Activated T-helper 17 cell treated with anti-CD3 and anti-CD28 coated beads, Interleukin-2, amount 50 U/mL, for 72 hours (primary cell): ENCODE data around the gene SCMH1. TPM values are rescaled to one million over a fixed set of nuclear protein-coding genes. Genes with fewer than 3 reads are reported as not detected.
A peak's percentile ranks its signal among the peaks of the same experiment; 100 is the strongest.

Experiments used
- ATAC-seq: fragments of 150-1000 bp; cut with Tn5 transposase; replicated peaks from 2 replicates; pipeline ENCODE4 v1.10.0; 2021; ENCODE audit warnings: mild to moderate bottlenecking, moderate library complexity
- H3K27ac Mint-ChIP-seq: one replicate; pipeline ENCODE4 v1.8.0; 2022; ENCODE audit warnings: mixed read lengths
- H3K27me3 Mint-ChIP-seq: one replicate; pipeline ENCODE4 v1.8.0; 2022; ENCODE audit warnings: mixed read lengths
- H3K36me3 Mint-ChIP-seq: one replicate; pipeline ENCODE4 v1.8.0; 2022; ENCODE audit warnings: low read depth, mild to moderate bottlenecking, mixed read lengths
- H3K4me1 Mint-ChIP-seq: one replicate; pipeline ENCODE4 v1.8.0; 2022; ENCODE audit warnings: mixed read lengths
- H3K4me3 Mint-ChIP-seq: one replicate; pipeline ENCODE4 v1.8.0; 2022; ENCODE audit warnings: mild to moderate bottlenecking, mixed read lengths
- H3K9me3 Mint-ChIP-seq: one replicate; pipeline ENCODE4 v1.8.0; 2022; ENCODE audit warnings: mixed read lengths
- total RNA-seq, 2 donors: library from RNA; stranded (reverse); gene quantifications; one replicate each; pipeline ENCODE4 v1.2.3, GENCODE V29; 2022

The SCMH1 gene
- 10 to 100 TPM; 23.2 to 27.5 TPM for total RNA-seq

DNA sequence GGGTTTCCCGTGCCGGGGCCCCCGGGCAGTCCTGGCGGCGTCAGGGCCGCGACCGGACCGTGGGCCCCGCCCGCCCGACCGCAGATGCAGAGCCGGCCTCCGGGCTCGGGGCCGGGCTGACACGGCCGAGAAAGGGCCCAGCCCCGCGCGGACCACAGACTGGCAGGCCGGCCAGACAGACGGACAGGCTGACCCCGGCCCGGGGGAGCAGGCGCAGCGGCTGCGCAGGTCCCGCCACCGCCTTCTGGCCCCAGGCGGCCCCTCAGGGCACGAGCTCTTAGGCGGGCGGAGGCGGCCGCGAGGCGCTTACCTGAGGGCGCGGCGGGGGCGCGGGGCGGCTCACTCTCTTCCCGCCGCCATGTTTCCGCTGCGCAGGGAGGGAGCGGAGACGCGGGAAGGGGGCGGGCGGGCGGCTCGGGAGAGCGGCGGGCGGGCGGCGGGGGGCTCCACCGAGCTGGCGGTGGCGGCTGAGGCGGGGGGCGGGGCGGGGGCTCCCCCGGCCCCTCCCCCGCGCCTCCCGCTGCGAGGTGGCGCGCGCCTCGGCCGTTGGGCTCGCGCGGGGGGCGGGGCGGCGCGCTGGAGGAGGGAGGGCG, at the start of gene SCMH1:
SCMH1 (minus strand) TSS at position 558 of the 593 bp plus-strand sequence. CDS start 56,173 bp downstream, outside the sequence.
- H3K9me3 Mint-ChIP-seq: no peaks in the 10 kb centered on the region
- ATAC-seq: peak; percentile 52
- H3K4me1 Mint-ChIP-seq: peaks cover 5% of the 10 kb centered on the region
- peak within 1 kb of the TSS; percentile 87 for H3K27ac Mint-ChIP-seq
- H3K4me3 Mint-ChIP-seq: peak within 1 kb of the TSS; percentile 79
- no peaks in the 10 kb centered on the region for H3K36me3 Mint-ChIP-seq
- no peaks in the 10 kb centered on the region for H3K27me3 Mint-ChIP-seq

DNA sequence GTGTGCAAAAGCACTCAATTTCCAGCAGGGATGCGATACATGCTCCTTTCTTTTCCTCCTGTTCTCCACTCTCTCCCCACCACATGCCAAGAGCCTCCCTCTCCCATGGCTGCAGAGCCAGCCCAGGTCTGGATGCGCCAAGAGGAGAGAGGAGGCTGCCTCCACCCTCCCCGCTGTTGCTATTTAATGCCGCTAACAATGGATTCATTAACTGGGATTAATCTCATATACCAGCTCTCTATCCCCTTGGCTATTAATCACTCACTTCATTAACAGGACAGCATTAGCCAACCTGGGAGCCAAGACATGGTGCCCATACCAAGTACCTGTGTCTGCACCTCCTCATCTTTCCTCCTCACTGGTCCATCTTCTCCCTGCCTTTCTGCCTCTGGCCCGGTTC, 49.1 kb upstream of the SCMH1 start:
- Mint-ChIP-seq H3K4me1 (no peaks in the 10 kb centered on the region), H3K9me3 (no peaks in the 10 kb centered on the region), H3K36me3 (no peaks in the 10 kb centered on the region), H3K27ac (no peak overlapping the region), H3K27me3 (peaks cover 30% of the 10 kb centered on the region), H3K4me3 (no peak overlapping the region)
- no peak for ATAC-seq

GRCh38 chr1:41289196-41289595, 47.1 kb upstream of the SCMH1 start:
- Mint-ChIP-seq H3K4me3 (no peak overlapping the region), H3K4me1 (no peaks in the 10 kb centered on the region), H3K9me3 (no peaks in the 10 kb centered on the region), H3K27me3 (peaks cover 34% of the 10 kb centered on the region), H3K36me3 (no peaks in the 10 kb centered on the region), H3K27ac (no peak overlapping the region)
- ATAC-seq: no peak

DNA sequence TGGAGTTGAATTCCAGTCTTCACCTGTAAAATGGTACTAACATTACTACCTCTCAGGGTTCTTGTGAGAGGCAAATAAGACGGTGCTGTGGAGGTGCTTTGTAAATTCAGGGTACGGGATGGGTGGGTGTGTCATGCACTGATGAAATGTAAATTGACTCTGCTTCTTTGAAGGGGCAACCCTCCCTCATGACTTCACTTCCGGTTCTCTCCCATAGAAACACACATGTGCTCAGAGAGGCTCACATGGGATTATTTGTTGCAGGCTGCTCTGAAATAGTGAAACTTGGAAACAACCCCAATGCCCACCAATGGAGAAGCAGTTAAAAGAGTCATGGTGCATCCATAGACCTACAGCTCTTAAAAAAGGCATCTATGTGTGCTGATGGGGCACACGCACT, 44.9 kb upstream of the SCMH1 start:
- H3K27me3 Mint-ChIP-seq: peaks cover 40% of the 10 kb centered on the region
- H3K4me3 Mint-ChIP-seq: no peak overlapping the region
- no peak for ATAC-seq
- H3K9me3 Mint-ChIP-seq: no peaks in the 10 kb centered on the region
- no peaks in the 10 kb centered on the region for H3K36me3 Mint-ChIP-seq
- H3K4me1 Mint-ChIP-seq: no peaks in the 10 kb centered on the region
- H3K27ac Mint-ChIP-seq: no peak overlapping the region

GRCh38 chr1:41286486-41286885, 44.4 kb upstream of the SCMH1 start:
- no peak for ATAC-seq

DNA sequence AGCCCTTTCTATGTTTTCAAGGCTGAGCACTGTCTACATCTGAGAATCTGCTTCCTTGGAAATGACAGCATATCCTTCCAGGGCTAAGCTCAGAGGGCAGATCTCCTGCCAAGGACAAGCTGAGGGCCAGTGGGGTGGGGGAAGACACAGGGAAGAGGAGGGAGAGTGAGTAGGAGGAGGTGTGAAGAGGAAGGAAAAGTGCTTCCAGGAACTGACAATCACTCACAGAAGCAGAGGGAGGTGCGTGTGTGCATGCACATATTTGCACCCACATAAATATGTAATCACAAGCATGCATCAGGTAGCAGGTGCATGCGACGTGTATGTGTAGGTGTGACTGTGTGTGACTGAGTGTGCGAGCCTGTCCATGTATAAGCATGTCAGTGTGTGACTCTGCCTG, 43.7 kb upstream of the SCMH1 start:
- ATAC-seq: no peak
- Mint-ChIP-seq H3K9me3 (no peaks in the 10 kb centered on the region), H3K27me3 (peaks cover 38% of the 10 kb centered on the region), H3K4me3 (no peak overlapping the region), H3K36me3 (no peaks in the 10 kb centered on the region), H3K27ac (no peak overlapping the region), H3K4me1 (no peaks in the 10 kb centered on the region)

More at GRCh38 chr1:41286486-41286885, 44.4 kb upstream of the SCMH1 start:
- H3K4me3 Mint-ChIP-seq: no peak overlapping the region
- H3K36me3 Mint-ChIP-seq: no peaks in the 10 kb centered on the region
- H3K9me3 Mint-ChIP-seq: no peaks in the 10 kb centered on the region
- H3K4me1 Mint-ChIP-seq: no peaks in the 10 kb centered on the region
- peaks cover 38% of the 10 kb centered on the region for H3K27me3 Mint-ChIP-seq
- H3K27ac Mint-ChIP-seq: no peak overlapping the region

DNA sequence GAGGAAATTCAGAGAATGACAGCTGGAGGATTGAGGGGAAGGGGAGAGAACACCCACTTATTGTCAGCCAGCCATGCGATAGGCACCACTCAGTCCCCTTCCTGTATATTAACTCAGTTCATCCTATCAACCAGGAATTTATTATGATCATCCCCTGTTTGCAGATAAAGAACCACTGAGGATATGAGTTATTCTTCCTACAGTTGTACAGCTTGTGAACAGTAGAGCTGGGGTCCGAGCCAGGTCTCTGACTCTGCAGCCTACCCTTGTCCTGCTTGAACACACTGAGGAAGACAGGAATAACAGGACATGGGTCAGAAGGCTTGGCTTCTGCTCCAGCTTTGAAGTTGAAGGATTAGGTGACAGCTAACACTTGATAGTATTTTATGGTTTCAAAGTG, 42.0 kb upstream of the SCMH1 start:
- Mint-ChIP-seq H3K36me3 (no peaks in the 10 kb centered on the region), H3K9me3 (no peaks in the 10 kb centered on the region), H3K4me3 (no peak overlapping the region), H3K27ac (no peak overlapping the region), H3K27me3 (peaks cover 33% of the 10 kb centered on the region), H3K4me1 (no peaks in the 10 kb centered on the region)
- ATAC-seq: no peak

DNA sequence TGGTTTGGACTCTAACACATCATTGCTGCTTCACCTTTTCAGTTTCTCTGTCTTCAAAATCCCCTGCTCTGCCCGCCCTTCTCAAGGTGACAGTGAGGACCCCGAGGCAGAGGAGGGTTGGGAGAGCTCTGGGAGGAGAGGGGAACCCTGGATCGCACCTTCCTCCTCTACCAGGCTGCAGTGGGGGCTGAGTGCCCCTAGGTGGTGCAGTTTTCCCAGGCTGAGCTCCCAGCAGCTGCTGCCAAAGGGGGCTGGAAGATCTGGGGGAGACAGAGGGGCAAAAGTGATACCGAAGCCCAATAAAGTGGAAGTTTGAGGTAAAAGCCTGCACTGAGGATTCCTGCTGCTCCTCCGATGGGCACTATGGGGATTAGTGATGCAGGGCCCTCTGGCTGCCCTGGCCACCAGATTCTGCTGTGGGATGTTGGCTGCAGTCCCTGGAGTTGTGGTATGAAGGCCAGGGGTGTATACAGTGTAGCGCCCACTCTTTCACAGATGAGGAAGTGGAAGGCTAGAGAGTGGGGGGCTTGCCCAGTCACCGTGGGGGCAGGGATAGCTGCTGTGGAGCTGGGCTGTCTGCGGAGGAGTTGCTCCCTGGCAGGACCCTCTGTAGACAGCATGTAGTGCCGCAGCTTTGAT, 40.7 kb upstream of the SCMH1 start:
- Mint-ChIP-seq H3K4me3 (no peak overlapping the region), H3K27me3 (peaks cover 39% of the 10 kb centered on the region), H3K4me1 (no peaks in the 10 kb centered on the region), H3K9me3 (no peaks in the 10 kb centered on the region), H3K36me3 (no peaks in the 10 kb centered on the region), H3K27ac (no peak overlapping the region)
- ATAC-seq: no peak

DNA sequence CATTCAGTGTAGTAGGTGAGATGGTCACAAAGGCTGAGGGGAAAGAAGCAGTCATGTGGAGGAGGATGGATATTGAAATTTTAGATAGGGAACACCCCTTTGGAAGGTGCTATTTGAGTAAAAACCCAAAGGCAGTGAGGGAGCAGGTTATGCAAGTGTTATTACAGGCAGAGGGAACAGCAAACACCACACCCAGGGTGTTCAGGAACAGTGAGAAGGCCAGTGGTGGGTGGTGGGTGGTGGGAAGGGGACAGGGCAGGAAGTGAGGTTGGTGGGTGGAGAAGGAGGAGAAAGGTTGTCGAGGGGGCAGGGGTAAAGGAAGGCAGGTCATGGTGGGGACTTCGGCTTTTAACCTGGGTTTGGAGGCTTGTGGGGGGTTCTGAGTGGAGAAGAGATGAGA, 39.2 kb upstream of the SCMH1 start:
- H3K9me3 Mint-ChIP-seq: no peaks in the 10 kb centered on the region
- peaks cover 43% of the 10 kb centered on the region for H3K27me3 Mint-ChIP-seq
- no peak overlapping the region for H3K27ac Mint-ChIP-seq
- H3K36me3 Mint-ChIP-seq: no peaks in the 10 kb centered on the region
- H3K4me1 Mint-ChIP-seq: no peaks in the 10 kb centered on the region
- no peak for ATAC-seq
- no peak overlapping the region for H3K4me3 Mint-ChIP-seq

DNA sequence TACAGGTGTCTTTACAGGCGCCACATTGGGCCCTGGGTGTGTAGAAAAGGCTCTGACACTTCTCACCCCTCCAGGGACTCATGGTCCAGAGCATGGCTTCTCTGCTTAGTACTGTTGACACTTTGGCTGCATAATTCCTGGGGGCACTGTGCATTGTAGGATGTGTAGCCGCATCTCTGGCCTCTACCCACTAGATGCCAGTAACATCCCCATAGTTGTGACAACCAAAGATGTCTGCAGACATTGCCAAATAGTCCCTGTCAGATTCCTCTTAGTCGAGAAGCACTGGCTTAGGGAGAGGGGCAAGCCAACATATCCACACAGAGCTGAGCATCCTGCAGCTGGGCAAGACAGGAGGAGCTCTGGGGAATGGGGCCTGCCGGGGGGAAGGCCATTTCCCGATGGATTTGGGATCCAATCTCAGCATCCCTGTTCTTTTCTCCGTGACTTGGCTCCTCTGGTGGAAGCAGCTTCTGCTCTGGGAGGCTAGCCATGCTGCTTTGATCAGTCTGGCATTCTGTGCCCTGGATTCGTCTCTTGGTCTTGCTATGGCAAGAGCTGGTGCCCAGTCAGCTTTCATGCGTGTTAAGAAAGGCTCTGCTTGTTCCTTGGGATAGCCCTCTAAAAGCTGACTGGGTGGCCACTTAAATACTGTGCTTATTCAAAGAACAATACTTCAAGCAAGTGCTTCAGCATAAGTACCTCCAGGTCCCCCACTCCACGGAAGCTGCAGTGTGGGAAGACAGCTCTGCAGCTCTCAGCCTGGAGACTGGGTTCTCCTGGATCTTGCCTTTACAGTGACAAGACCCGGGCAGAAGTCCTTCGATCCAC, 38.3 kb upstream of the SCMH1 start:
- ATAC-seq: no peak
- no peaks in the 10 kb centered on the region for H3K9me3 Mint-ChIP-seq
- no peaks in the 10 kb centered on the region for H3K36me3 Mint-ChIP-seq
- peaks cover 38% of the 10 kb centered on the region for H3K27me3 Mint-ChIP-seq
- no peaks in the 10 kb centered on the region for H3K4me1 Mint-ChIP-seq
- no peak overlapping the region for H3K27ac Mint-ChIP-seq
- H3K4me3 Mint-ChIP-seq: no peak overlapping the region

GRCh38 chr1:41278076-41278475, 36.0 kb upstream of the SCMH1 start:
- Mint-ChIP-seq H3K27me3 (peaks cover 34% of the 10 kb centered on the region), H3K9me3 (no peaks in the 10 kb centered on the region), H3K4me3 (no peak overlapping the region), H3K27ac (no peak overlapping the region), H3K4me1 (no peaks in the 10 kb centered on the region), H3K36me3 (no peaks in the 10 kb centered on the region)
- no peak for ATAC-seq

GRCh38 chr1:41277371-41277975, 35.4 kb upstream of the SCMH1 start:
- Mint-ChIP-seq H3K9me3 (no peaks in the 10 kb centered on the region), H3K4me1 (no peaks in the 10 kb centered on the region), H3K4me3 (no peak overlapping the region), H3K27me3 (peaks cover 28% of the 10 kb centered on the region), H3K36me3 (no peaks in the 10 kb centered on the region), H3K27ac (no peak overlapping the region)
- no peak for ATAC-seq

- peaks cover 23% of the 10 kb centered on the region for H3K27me3 Mint-ChIP-seq
- H3K4me3 Mint-ChIP-seq: no peak overlapping the region
- H3K27ac Mint-ChIP-seq: no peak overlapping the region
- no peaks in the 10 kb centered on the region for H3K36me3 Mint-ChIP-seq
- no peaks in the 10 kb centered on the region for H3K9me3 Mint-ChIP-seq
- H3K4me1 Mint-ChIP-seq: no peaks in the 10 kb centered on the region
- ATAC-seq: no peak
Measured at GRCh38 chr1:41275831-41276230, 33.7 kb upstream of the SCMH1 start.

DNA sequence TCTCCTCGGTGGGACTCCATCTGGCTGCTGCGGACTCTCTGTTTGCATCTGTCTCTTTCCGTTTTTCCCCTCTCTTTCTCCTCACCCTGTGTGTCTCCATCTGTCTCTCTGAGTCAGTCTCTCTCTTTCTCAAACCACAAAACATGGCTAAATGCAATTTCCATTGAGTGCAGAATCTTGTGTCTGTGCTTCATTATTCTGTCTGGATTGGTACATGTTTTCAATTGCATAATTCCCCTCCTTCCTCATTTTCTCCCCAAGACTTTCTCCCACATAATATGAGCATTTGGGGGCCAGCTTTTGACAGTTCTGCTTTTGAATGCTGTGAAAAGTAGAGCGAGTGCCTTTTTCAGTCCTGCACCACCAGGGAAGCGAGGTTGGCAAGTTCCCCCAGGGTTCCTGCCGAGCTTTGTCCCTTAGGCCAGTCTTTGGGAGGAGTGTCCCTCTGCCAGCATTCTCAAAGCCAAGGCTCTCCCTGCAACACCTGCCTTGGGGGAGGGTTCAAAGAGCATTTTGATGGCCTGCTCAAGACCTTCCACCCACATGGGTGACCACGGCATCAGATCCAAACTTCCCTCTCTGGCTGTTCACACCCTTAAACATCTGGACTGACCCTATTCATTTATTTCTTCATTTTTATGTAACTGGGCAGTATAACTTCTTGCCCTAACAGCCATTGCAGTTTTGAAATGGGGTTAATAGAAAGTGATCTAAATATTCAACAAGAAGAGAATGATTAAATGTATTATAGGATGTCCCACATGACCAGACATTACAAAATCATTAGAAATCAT, 32.8 kb upstream of the SCMH1 start:
- H3K27ac Mint-ChIP-seq: no peak overlapping the region

More for the DNA sequence above, 32.8 kb upstream of the SCMH1 start:
- H3K4me3 Mint-ChIP-seq: no peak overlapping the region
- no peaks in the 10 kb centered on the region for H3K36me3 Mint-ChIP-seq
- no peaks in the 10 kb centered on the region for H3K9me3 Mint-ChIP-seq
- no peak for ATAC-seq
- H3K4me1 Mint-ChIP-seq: no peaks in the 10 kb centered on the region
- peaks cover 21% of the 10 kb centered on the region for H3K27me3 Mint-ChIP-seq
